ENCODE measurements around the gene PODNL1.

Gene PODNL1

GRCh38 chr19:13935765-13936510, 2.3 kb downstream of the PODNL1 start:
- TF ChIP-seq SIN3A (IDR thresholded peaks at IDR 0.05; ENCODE audit: borderline replicate concordance, insufficient read depth, low read length) (no peak), POLR2AphosphoS5 (IDR thresholded peaks at IDR 0.05; ENCODE audit: low read depth, low read length) (no peak), REST (IDR thresholded peaks at IDR 0.05; ENCODE audit: insufficient read depth in 1 of 2, low read depth in 2 of 2, low read length in 2 of 2) (no peak), TAF1 (IDR thresholded peaks at IDR 0.05; ENCODE audit: borderline replicate concordance, insufficient read depth, low read length) (no peak), FOXP2 (optimal IDR thresholded peaks at IDR 0.05; ENCODE audit: borderline replicate concordance, extremely low read depth, extremely low read length, insufficient read depth) (no peak)

GRCh38 chr19:13934785-13935109, 3.5 kb downstream of the PODNL1 start:
- TF ChIP-seq TAF1 (IDR thresholded peaks at IDR 0.05; ENCODE audit: borderline replicate concordance, insufficient read depth, low read length) = no peak
- TF ChIP-seq REST (IDR thresholded peaks at IDR 0.05; ENCODE audit: insufficient read depth in 1 of 2, low read depth in 2 of 2, low read length in 2 of 2) = no peak
- no peak for TF ChIP-seq FOXP2 (optimal IDR thresholded peaks at IDR 0.05; ENCODE audit: borderline replicate concordance, extremely low read depth, extremely low read length, insufficient read depth)
- TF ChIP-seq SIN3A (IDR thresholded peaks at IDR 0.05; ENCODE audit: borderline replicate concordance, insufficient read depth, low read length) = no peak
- TF ChIP-seq POLR2AphosphoS5 (IDR thresholded peaks at IDR 0.05; ENCODE audit: low read depth, low read length) = no peak

DNA sequence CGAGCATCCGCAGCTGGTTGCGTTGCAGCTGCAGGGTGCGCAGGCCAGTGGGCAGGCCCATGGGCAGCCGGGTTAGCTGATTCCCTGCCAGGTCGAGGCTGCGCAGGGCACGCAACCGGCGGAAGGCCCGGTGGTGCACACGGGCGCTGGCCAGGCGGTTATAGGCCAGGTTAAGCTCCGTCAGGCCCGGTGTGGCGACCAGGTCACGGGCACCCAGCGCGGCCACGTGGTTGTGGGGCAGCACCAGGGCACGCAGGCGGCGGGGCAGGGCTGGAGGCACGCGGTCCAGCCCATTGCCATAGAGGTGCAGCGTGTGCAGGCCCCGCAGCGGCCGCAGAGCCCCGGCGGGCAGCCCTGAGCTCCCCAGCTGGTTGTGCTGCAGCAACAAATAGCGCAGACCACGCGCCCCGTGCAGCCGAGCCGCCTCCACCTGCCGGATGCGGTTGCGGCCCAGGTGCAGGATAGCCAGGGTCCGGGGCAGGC, 5.3 kb downstream of the PODNL1 start:
- no peak for TF ChIP-seq REST (IDR thresholded peaks at IDR 0.05; ENCODE audit: insufficient read depth in 1 of 2, low read depth in 2 of 2, low read length in 2 of 2)
- TF ChIP-seq FOXP2 (optimal IDR thresholded peaks at IDR 0.05; ENCODE audit: borderline replicate concordance, extremely low read depth, extremely low read length, insufficient read depth) = no peak
- no peak for TF ChIP-seq SIN3A (IDR thresholded peaks at IDR 0.05; ENCODE audit: borderline replicate concordance, insufficient read depth, low read length)
- TF ChIP-seq POLR2AphosphoS5 (IDR thresholded peaks at IDR 0.05; ENCODE audit: low read depth, low read length) = no peak
- TF ChIP-seq TAF1 (IDR thresholded peaks at IDR 0.05; ENCODE audit: borderline replicate concordance, insufficient read depth, low read length) = no peak

- TF ChIP-seq FOXP2 (optimal IDR thresholded peaks at IDR 0.05; ENCODE audit: borderline replicate concordance, extremely low read depth, extremely low read length, insufficient read depth) (no peak), SIN3A (IDR thresholded peaks at IDR 0.05; ENCODE audit: borderline replicate concordance, insufficient read depth, low read length) (no peak), POLR2AphosphoS5 (IDR thresholded peaks at IDR 0.05; ENCODE audit: low read depth, low read length) (no peak), REST (IDR thresholded peaks at IDR 0.05; ENCODE audit: insufficient read depth in 1 of 2, low read depth in 2 of 2, low read length in 2 of 2) (no peak), TAF1 (IDR thresholded peaks at IDR 0.05; ENCODE audit: borderline replicate concordance, insufficient read depth, low read length) (no peak)
These were observed 6.0 kb downstream of the PODNL1 start for GRCh38 chr19:13932149-13932637.
